ENCODE results near the gene IFTAP.

DNA sequence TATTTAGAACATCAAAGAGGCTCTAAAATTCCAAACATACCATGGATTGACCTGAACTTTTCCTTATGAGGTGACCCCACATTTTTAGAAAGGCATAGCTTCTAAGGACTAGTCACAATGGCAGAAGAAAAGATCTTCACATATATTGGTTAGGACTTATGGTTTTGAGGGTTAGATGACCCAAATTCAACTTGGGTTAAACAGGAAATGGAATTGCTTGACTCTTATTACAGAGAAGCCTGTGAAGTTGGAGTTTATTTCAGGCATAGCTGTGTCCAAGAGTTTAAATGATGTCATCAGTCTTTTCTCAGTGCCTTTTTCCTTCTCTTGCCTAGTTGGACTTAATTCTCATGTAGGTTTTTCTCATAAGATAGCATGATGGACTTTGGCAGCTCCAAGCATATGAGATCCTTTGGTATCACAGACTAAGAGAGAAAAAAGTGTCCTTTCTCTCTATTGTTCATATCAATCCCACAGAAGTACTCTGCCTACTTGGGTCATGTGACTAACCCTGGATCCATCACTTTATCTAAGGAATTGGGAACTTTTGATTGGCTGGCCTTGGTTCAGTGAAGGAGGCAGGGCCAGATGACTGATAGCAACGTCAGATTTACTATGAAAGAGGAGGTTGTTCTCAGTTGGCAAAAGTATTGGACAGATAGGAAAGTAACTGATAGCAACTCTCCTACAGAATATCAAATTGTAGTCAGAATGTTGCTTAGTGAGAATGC is 43.8 kb upstream of the IFTAP start:
- no peak for TF ChIP-seq MEF2A (IDR thresholded peaks at IDR 0.05; ENCODE audit: borderline replicate concordance, low read depth)
- no peak for TF ChIP-seq EZH2phosphoT487 (IDR thresholded peaks at IDR 0.05; ENCODE audit: borderline replicate concordance, low read depth)
- no peak for TF ChIP-seq YY1 (IDR thresholded peaks at IDR 0.05; ENCODE audit: low read depth)
- no peak for TF ChIP-seq SMC3 (IDR thresholded peaks at IDR 0.05; ENCODE audit: low read depth, low read length)
- TF ChIP-seq NFIC (IDR thresholded peaks at IDR 0.05; ENCODE audit: borderline replicate concordance), result no peak
- TF ChIP-seq, protein P1, sequence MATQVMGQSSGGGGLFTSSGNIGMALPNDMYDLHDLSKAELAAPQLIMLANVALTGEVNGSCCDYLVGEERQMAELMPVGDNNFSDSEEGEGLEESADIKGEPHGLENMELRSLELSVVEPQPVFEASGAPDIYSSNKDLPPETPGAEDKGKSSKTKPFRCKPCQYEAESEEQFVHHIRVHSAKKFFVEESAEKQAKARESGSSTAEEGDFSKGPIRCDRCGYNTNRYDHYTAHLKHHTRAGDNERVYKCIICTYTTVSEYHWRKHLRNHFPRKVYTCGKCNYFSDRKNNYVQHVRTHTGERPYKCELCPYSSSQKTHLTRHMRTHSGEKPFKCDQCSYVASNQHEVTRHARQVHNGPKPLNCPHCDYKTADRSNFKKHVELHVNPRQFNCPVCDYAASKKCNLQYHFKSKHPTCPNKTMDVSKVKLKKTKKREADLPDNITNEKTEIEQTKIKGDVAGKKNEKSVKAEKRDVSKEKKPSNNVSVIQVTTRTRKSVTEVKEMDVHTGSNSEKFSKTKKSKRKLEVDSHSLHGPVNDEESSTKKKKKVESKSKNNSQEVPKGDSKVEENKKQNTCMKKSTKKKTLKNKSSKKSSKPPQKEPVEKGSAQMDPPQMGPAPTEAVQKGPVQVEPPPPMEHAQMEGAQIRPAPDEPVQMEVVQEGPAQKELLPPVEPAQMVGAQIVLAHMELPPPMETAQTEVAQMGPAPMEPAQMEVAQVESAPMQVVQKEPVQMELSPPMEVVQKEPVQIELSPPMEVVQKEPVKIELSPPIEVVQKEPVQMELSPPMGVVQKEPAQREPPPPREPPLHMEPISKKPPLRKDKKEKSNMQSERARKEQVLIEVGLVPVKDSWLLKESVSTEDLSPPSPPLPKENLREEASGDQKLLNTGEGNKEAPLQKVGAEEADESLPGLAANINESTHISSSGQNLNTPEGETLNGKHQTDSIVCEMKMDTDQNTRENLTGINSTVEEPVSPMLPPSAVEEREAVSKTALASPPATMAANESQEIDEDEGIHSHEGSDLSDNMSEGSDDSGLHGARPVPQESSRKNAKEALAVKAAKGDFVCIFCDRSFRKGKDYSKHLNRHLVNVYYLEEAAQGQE (IDR thresholded peaks at IDR 0.05; ENCODE audit: low read depth, low read length), result no peak
- TF ChIP-seq, protein P2, sequence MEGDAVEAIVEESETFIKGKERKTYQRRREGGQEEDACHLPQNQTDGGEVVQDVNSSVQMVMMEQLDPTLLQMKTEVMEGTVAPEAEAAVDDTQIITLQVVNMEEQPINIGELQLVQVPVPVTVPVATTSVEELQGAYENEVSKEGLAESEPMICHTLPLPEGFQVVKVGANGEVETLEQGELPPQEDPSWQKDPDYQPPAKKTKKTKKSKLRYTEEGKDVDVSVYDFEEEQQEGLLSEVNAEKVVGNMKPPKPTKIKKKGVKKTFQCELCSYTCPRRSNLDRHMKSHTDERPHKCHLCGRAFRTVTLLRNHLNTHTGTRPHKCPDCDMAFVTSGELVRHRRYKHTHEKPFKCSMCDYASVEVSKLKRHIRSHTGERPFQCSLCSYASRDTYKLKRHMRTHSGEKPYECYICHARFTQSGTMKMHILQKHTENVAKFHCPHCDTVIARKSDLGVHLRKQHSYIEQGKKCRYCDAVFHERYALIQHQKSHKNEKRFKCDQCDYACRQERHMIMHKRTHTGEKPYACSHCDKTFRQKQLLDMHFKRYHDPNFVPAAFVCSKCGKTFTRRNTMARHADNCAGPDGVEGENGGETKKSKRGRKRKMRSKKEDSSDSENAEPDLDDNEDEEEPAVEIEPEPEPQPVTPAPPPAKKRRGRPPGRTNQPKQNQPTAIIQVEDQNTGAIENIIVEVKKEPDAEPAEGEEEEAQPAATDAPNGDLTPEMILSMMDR (IDR thresholded peaks at IDR 0.05), result no peak

All from SK-N-SH (cell line).